Fibroblast of mammary gland (primary cell): ENCODE measurements around the gene NCAM1.

Experiments
- DNase-seq: peaks from one replicate; pipeline ENCODE4 v3.0.0-alpha.2; 2010; ENCODE audit warnings: low read depth
- H3K4me3 ChIP-seq: 2 replicates; pipeline ENCODE4 v1.5.1; 2011; ENCODE audit warnings: low read depth, mild to moderate bottlenecking, low read length, moderate library complexity; ENCODE audit not compliant: control insufficient read depth
- CTCF ChIP-seq: conservative IDR thresholded peaks from 2 replicates; pipeline ENCODE4 v1.5.1; 2011; ENCODE audit warnings: low read depth, low read length, inconsistent platforms; ENCODE audit not compliant: control insufficient read depth, insufficient read depth

The NCAM1 gene

GRCh38 chr11:113153847-113154246, 192.6 kb downstream of the NCAM1 start:
- no peak for TF ChIP-seq CTCF
- no peak for DNase-seq
- no peak overlapping the region for H3K4me3 ChIP-seq

- H3K4me3 ChIP-seq: no peak overlapping the region
- DNase-seq: no peak
These were observed 199.0 kb downstream of the NCAM1 start for GRCh38 chr11:113159988-113160807.

GRCh38 chr11:113160808-113161124, 199.5 kb downstream of the NCAM1 start:
- no peak for TF ChIP-seq CTCF

More at GRCh38 chr11:113159988-113160807, 199.0 kb downstream of the NCAM1 start:
- no peak for TF ChIP-seq CTCF

GRCh38 chr11:113161711-113162591, 200.7 kb downstream of the NCAM1 start:
- H3K4me3 ChIP-seq: no peak overlapping the region
- DNase-seq: no peak
- TF ChIP-seq CTCF: no peak

More at GRCh38 chr11:113160808-113161124, 199.5 kb downstream of the NCAM1 start:
- no peak for DNase-seq
- no peak overlapping the region for H3K4me3 ChIP-seq

GRCh38 chr11:113162592-113162962, 201.4 kb downstream of the NCAM1 start:
- no peak overlapping the region for H3K4me3 ChIP-seq
- TF ChIP-seq CTCF: no peak
- DNase-seq: no peak

GRCh38 chr11:113163291-113164030, 202.2 kb downstream of the NCAM1 start:
- TF ChIP-seq CTCF: peak; percentile 9
- H3K4me3 ChIP-seq: no peak overlapping the region
- peak; percentile 73 for DNase-seq
